GM19238 (cell line): ENCODE data around the gene KSR2.

Source experiments
- DNase-seq: peaks from one replicate; pipeline ENCODE4 v3.0.0; 2011; ENCODE audit warnings: low spot score; ENCODE audit not compliant: insufficient read length

Gene KSR2

DNA sequence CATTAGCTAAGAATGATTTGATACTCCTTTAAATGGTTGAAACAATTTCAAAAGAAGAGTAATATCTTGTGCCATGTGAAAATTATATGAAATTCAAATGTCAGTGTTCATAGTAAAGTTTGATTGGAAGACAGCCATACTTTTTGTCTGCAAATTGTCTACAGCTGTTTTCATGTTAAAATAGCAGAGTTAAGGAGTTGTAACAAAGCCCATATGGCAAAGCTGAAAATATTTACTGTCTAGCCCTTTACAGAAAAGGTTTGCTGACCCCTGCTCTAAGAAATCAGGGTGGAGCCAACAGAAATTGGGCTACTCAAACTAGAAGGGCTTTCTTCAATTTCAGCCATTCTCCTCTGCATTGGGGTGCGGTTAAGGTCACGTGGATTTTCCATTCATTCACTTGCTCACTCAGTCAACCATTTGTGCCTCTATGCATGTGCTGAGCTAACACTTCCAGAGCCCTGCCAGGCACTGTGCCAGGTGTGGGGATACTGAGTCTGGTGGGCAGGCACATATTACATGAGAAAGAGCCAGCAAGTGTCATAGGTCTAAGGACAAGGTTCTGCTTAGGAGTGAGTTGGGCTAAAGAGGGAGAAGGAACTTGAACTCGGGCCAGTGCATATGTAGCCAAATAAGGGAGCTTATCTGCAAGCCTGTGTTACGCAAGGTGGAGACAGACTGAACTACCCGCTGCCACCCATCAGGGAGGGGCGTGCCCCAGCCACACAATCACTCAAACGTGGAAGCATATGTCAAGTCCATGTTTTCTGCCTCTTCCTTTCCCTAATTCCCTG is 467.5 kb downstream of the KSR2 start:
- no peak for DNase-seq

DNA sequence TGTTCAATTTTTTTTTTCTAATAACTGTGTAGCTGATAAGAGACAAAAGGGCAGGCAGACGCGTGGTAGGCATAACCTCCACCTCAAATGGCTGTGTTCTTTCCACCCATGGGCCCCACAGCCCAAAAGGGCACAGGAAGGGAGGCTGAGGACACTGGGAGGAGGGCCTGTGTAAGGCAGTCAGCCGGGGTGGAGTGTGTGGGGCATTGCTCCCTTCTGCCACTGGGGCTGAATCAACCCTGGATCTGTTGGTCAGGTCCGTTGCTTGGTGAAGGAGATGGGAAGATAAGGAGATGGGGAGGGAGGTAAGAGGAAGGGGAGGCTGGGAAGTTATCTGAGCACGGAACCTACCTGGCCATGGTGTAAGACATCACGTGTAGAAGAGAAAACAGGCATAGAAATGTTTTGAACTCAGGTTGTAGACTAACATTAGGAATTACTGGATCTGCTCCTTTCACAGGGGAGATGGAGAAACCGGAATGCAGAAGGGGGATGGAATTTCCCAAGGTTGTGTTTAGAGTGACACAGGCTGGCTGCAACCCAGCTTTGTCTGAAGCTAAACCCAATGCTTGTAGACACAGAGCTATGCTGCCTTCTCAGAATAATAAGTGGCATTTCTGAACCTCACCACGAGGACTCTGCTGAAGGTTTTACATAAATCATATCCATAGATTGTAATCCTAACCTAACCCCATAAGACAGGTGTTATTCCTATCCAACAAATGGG is 468.9 kb downstream of the KSR2 start:
- no peak for DNase-seq

DNA sequence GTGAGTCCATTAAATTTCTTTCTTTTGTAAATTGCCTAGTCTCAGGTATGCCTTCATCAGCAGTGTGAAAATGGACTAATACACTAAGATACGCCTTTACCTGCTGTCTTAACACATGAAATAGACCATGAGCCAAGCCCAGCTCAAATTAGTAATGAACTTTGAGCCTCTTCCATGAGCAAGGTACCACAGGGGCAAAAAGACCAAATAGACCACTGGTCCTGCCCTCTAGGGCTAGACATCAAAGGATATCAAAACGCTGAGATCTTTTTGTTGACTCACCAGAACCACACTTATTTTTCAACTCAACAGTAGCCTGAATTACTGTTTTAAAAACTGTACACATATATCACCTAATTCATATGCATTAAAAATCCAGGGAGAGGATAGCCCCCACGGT is 469.9 kb downstream of the KSR2 start:
- DNase-seq: no peak

DNA sequence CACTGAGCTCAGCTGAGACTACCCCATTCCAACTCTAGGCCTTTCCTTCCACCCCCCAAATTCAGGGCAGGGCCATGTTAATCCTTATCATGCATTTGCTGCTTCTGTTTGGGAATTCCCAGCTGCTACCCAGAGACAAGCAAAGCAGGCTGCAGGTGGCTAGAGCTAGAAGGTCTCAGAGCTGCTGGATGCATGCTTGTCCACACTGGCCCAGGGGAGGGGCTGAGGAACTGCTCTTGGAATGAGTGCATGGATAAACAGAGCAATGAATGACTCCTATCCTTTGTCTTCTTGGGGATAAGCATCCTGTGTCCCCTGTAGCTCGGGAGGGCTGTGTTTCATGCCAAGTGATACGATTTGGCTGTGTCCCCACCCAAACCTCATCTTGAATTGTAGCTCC is 470.5 kb downstream of the KSR2 start:
- no peak for DNase-seq

DNA sequence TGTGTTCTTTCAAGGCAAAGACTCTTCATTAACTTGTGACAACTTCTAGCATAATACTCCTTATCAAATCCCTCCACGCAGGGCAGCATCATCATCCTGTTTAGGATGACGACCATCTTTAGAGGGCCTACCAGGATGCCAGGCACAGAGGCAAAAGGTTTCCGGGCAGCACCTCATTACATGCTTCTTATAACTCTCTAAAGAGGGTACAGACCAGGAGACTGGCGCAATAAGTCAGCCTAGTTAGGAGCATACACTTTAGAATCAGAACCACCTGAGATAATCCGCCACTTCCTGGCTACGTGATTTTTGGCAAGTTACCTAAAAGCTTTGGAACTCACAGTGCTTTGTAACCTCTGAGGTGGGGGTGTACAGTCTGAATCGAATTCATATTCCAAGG is 471.4 kb downstream of the KSR2 start:
- DNase-seq: no peak

GRCh38 chr12:117494833-117495655 is 473.7 kb downstream of the KSR2 start:
- DNase-seq: no peak

DNA sequence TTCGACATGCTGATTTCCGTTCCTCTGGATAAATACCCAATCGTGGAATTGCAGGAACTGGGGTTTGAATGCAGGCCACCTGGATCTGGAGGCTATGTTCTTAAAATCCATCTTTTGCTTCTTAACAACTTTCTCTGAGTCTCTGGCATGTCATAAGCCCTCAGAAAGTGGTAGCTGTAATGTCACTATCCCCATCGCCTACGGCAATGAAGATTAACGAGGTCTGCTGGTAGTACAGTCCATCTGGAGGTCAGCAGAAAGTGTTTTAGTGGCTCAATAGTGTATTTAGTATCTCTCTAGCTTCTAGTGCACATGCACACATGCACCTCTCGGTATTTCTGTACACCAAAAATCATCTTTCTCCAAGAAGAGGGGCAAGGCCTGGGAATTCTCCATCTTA is 477.1 kb downstream of the KSR2 start:
- no peak for DNase-seq

DNA sequence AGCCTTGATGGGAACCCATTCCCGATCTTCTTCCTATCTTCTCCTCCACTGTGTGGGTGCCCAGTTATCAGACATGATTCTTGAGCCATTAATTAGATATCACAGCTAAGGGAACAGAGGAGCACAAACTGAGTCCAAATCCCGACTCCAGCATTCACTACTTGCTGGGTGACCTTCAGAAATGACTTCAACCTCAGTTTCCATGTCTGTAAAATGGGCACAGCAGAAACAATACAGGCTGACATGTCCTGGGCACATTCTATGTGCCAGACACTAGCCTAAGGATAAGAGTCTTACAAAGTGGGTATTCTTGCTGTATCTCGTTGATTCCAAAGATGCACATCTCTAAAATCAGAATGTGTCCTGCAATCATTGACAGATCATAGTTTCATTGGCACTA is 478.7 kb downstream of the KSR2 start:
- DNase-seq: no peak

GRCh38 chr12:117489671-117490070 is 479.1 kb downstream of the KSR2 start:
- DNase-seq: no peak

DNA sequence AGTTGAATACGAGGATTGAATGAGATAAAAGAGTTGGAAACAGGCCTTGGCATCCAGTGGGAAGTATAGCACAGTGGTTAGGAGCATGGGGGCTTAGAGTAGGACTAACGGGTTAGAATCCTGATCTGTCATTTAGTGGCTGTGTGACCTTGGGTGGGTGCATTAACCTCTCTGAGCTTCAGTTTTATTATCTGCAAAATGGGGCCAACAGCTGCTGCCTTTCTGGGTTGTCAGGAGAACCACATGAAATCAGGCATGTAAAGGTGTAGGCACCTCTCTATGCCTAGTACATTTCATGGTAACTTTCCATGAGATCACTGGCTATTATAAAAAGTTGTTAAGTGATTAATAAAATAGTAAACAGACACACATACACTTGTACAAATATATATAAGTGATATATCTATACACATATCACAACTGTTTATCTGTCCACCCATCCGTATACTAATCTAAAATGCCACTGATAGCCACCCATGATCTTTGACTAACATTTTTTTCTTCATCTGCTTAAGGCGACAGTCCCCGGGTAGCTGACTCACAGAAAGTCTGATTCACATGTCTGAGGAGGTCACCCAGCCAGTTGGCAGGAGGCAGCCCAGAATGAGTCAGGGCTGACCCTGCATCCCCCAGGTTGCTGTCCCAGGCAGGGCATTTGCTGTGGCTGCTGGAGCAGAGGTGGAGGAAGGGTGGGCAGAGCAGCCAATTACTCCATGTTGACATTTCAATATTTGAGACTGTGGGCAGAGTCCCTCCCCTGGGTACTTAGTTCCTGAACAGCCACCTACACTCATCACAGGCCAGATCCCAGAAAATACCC is 481.7 kb downstream of the KSR2 start:
- DNase-seq: no peak

DNA sequence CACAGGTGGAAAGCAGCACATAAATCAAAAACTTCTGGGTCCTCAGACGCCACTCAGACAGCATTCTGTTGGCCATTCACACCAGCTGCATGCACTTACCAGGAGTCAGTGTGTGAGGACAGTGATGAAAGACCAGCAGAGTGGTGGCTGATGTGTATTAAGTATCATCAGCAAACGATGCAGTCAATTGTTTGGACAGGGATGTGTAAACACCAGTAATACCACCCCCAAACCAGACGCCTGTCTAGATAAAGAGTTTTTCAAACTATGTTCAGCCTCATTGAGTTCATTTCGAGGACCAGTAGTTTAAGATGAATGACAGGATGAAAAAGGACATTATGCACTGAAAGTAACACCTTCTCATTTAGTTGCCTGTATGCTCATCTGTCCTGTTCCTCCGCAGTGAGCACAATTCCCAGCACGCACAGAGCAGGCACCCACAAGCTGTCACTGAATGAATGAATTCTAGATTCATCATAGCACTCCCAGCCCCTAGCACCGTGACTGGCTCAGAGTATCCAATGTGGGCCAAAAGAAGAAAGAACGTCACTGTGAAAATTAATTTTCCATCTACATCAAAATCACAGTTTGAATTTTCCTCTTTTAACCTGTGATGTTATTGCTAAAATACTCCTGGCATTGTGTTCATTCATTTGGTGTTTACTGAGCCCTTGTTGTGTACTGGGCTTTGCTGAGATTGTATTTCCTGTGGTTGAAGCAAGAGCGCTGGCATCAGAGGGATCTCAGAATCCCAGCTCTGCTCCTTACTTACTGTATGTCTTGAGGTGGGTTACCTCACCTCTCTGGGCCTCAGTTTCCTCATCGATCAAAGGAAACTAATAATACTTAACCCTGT is 482.6 kb downstream of the KSR2 start:
- no peak for DNase-seq

GRCh38 chr12:117484901-117485300 is 483.9 kb downstream of the KSR2 start:
- no peak for DNase-seq

DNA sequence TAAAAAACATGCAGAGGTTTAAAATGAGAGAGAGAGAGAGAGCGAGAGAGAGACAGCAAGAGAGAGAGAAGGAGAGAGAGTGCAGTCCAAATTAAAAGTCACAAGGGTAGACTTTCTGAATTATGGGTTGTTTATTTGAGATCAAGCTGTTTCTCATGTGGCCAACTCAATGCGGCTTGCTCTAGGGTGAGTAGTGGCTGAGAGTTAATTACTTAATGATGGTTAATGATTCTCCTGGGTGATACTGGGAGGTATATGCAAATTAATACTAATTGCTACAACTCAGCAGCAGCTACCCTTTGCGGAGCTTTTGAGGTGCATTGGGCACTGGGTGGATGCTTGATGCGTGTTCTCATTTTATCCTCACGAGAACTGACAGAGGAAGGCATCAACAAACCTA is 485.3 kb downstream of the KSR2 start:
- DNase-seq: no peak

DNA sequence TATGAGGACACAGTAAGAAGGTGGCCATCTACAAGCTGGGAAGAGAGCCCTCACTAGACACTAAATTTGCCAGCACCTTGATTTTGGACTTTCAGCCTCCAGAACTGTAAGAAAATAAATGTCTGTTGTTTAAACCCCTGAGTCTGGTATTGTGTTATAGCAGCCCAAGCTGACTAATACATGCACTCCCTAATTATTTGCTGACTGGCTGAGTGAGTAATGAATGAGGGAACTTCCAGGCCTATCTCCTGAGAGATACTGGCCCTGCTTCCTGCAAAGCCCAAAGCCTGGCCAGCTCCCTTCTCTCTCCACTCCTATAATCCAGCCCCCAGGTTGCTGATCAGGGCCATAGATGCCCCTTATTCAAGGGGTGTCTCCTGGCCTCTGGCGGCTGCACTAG is 487.3 kb downstream of the KSR2 start:
- DNase-seq: no peak

DNA sequence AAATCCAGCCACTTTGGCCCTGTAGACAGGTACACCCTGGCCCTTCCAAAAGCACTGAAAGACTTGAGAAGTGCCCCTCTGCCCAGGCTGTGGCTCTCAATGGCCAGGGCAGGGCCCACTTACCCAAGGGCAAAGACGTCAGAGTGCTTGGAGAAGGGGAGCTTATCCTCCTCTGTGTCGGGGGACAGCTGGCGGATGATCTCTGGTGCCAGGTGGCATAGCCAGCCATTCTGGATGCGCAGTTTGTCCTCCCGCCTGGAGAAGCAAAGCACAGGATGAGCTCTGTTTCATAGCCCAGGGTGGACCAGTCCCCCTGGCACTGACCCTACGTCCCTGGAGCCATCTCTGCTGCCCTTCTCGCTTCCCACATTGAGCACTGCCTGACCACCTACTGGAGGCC is 492.4 kb downstream of the KSR2 start:
- no peak for DNase-seq

- no peak for DNase-seq
Measured at GRCh38 chr12:117473856-117474255, 494.9 kb downstream of the KSR2 start.

DNA sequence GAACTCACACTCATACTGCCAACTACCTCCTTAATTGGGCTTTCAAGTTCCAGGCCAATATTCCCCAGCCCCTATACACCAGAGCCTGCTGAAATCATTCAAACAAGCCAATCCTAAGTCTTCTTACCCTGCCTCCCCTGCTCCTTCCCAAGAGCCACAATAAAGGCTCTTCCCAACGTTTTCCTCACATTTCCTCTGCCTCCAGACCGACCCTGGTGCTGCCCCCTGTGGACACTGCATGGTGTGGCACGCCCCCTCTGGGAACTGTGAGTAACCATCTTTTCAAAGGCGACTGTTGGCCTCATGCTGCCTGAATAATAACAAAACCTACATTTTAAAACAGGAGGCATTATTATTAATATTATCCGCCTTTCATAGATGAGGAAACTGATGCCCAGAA is 495.8 kb downstream of the KSR2 start:
- no peak for DNase-seq

- no peak for DNase-seq
Measured at GRCh38 chr12:117470804-117471203, 498.0 kb downstream of the KSR2 start.

- DNase-seq: no peak
Measured at GRCh38 chr12:117469883-117470483, 498.8 kb downstream of the KSR2 start.

DNA sequence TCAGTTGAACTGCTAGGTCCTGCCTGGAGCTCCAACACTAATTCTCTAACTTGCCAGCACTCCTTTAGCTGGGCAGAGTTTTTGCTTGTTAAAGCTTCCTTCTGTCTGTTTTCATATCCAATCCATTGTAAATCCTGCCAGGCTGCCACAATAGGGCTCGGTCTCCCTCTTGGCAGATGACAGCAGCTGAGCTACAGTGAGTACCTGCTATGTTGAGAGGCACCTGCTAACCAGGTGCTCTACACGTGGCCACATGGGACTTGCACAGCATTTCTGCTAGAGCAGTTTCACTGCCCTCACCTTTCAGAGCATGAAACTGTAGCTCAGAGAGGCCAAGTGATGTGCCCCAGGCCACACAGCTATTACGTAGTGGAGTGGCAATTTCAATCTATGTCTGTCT is 500.8 kb downstream of the KSR2 start:
- DNase-seq: no peak
